Muscle layer of colon (tissue), 2 donors: ENCODE data around the gene TH.

Source experiments
- H3K27ac ChIP-seq: one replicate; pipeline ENCODE4 v1.7.0; 2013; ENCODE audit warnings: low read depth, mild to moderate bottlenecking, low read length, moderate library complexity
- H3K27me3 ChIP-seq, 2 donors: one replicate each; pipeline ENCODE4 v1.7.0; 2013; ENCODE audit warnings: low read length in 2 of 2, mild to moderate bottlenecking in 2 of 2; ENCODE audit not compliant: insufficient read depth in 2 of 2, control insufficient read depth in 1 of 2
- H3K36me3 ChIP-seq: one replicate; pipeline ENCODE4 v1.7.0; 2013; ENCODE audit warnings: mild to moderate bottlenecking, low read length; ENCODE audit not compliant: insufficient read depth
- H3K4me1 ChIP-seq: one replicate; pipeline ENCODE4 v1.7.0; 2013; ENCODE audit warnings: mild to moderate bottlenecking, low read length; ENCODE audit not compliant: insufficient read depth
- H3K4me3 ChIP-seq, 2 donors: one replicate each; pipeline ENCODE4 v1.7.0; 2013; ENCODE audit warnings: low read length in 2 of 2, low read depth in 1 of 2, mild to moderate bottlenecking in 1 of 2, moderate library complexity in 1 of 2
- H3K9ac ChIP-seq: one replicate; pipeline ENCODE4 v1.7.0; 2013; ENCODE audit warnings: low read length
- H3K9me3 ChIP-seq: one replicate; pipeline ENCODE4 v1.7.0; 2013; ENCODE audit warnings: mild to moderate bottlenecking, low read length
- donor health status: abdominal sarcoma.
- donor health status: Adenocarcinoma of cecum.

The TH gene

GRCh38 chr11:2115308-2115707 is 56.3 kb downstream of the TH start:
- no peak overlapping the region for H3K9ac ChIP-seq
- no peak overlapping the region for H3K4me3 ChIP-seq
- peaks cover 0 to under 1% of the 10 kb centered on the region in 2 donors for H3K27me3 ChIP-seq
- H3K9me3 ChIP-seq: peaks cover 6% of the 10 kb centered on the region
- no peaks in the 10 kb centered on the region for H3K4me1 ChIP-seq
- no peak overlapping the region for H3K27ac ChIP-seq
- no peaks in the 10 kb centered on the region for H3K36me3 ChIP-seq

- H3K4me3 ChIP-seq: no peak overlapping the region
- no peaks in the 10 kb centered on the region for H3K27me3 ChIP-seq
- H3K27ac ChIP-seq: no peak overlapping the region
- peaks cover 6% of the 10 kb centered on the region for H3K9me3 ChIP-seq
- no peak overlapping the region for H3K9ac ChIP-seq
- no peaks in the 10 kb centered on the region for H3K4me1 ChIP-seq
- H3K36me3 ChIP-seq: no peaks in the 10 kb centered on the region
Measured at GRCh38 chr11:2114430-2115241, 57.0 kb downstream of the TH start.
